Lung (tissue), 12 donors: ENCODE results near the gene EYS. TPM values are rescaled to one million over a fixed set of nuclear protein-coding genes. Genes with fewer than 3 reads are reported as not detected.

ENCODE experiments used
- ATAC-seq: fragments of 200-7000 bp; cut with Tn5 transposase; one replicate; pipeline ENCODE4 v1.9.1; 2020; ENCODE audit warnings: moderate number of reproducible peaks; ENCODE audit not compliant: insufficient read depth, low FRiP score
- DNase-seq, 3 donors: peaks; one replicate each; pipeline ENCODE4 v3.0.0-alpha.2; 2013 to 2017
- H3K27ac ChIP-seq, 2 donors: one replicate each; pipeline ENCODE4 v1.5.1; 2013; ENCODE audit warnings: mild to moderate bottlenecking in 2 of 2, moderate library complexity in 2 of 2, control low read depth in 1 of 2, inconsistent platforms in 1 of 2, low read depth in 1 of 2, low read length in 1 of 2
- H3K27me3 ChIP-seq, 3 donors: one replicate each; pipeline ENCODE4 v1.5.1; 2013; ENCODE audit warnings: low read length in 2 of 3; ENCODE audit not compliant: control insufficient read depth in 3 of 3, insufficient read depth in 3 of 3
- H3K36me3 ChIP-seq, 4 donors: one replicate each; pipeline ENCODE4 v1.5.1; 2013; ENCODE audit warnings: low read length in 4 of 4, mild to moderate bottlenecking in 1 of 4, moderate library complexity in 1 of 4; ENCODE audit not compliant: control insufficient read depth in 4 of 4, insufficient read depth in 4 of 4
- H3K4me1 ChIP-seq, 5 donors: one replicate each; pipeline ENCODE4 v1.5.1; 2013; ENCODE audit warnings: low read length in 5 of 5, mild to moderate bottlenecking in 2 of 5, moderate library complexity in 1 of 5; ENCODE audit not compliant: control insufficient read depth in 5 of 5, insufficient read depth in 5 of 5
- H3K4me3 ChIP-seq: one replicate; pipeline ENCODE4 v1.5.1; 2013; ENCODE audit warnings: mild to moderate bottlenecking, control low read depth, moderate library complexity
- H3K9ac ChIP-seq, 2 donors: one replicate each; pipeline ENCODE4 v1.5.1; 2013; ENCODE audit warnings: low read length in 2 of 2, control low read depth in 1 of 2; ENCODE audit not compliant: insufficient read depth in 1 of 2
- H3K9me3 ChIP-seq, 4 donors: one replicate each; pipeline ENCODE4 v1.5.1; 2013; ENCODE audit warnings: low read length in 3 of 4, mild to moderate bottlenecking in 1 of 4, moderate library complexity in 1 of 4; ENCODE audit not compliant: control insufficient read depth in 4 of 4, insufficient read depth in 3 of 4
- CTCF ChIP-seq: IDR thresholded peaks from 2 replicates; pipeline ENCODE4 v1.5.1; 2012; ENCODE audit warnings: mild to moderate bottlenecking; ENCODE audit errors: control extremely low read depth, extremely low read depth
- WGBS, 2 donors: extraction: QIAGEN DNeasy Blood & Tissue Kit; methylation state at CpG; one replicate each; pipeline ENCODE4 v1.1.7; 2013; 5-methylcytosine and 5-hydroxymethylcytosine counted together
- polyA plus RNA-seq, 2 donors: library from polyadenylated mRNA; stranded (reverse); fragments of 200-250 nt; gene quantifications; one replicate each; pipeline ENCODE4 v1.2.1, GENCODE V29; 2013
- total RNA-seq, 2 donors: library from RNA; depleted of rRNA in 1 of 2; stranded (reverse); fragments of >200 nt in 1 of 2; gene quantifications; one replicate each; pipeline ENCODE4 v1.2.1, GENCODE V29; 2014 to 2021
- donor health status: control.
- donor health status: control.
- donor health status: Bipolar disorder and iron deficiency.
- donor health status: healthy.
- donor health status: DM: yes; HTN: yes; CAD: no.

Gene EYS
- total and polyA plus RNA-seq, 4 donors: 0.06 to 0.34 (median 0.12) TPM

DNA sequence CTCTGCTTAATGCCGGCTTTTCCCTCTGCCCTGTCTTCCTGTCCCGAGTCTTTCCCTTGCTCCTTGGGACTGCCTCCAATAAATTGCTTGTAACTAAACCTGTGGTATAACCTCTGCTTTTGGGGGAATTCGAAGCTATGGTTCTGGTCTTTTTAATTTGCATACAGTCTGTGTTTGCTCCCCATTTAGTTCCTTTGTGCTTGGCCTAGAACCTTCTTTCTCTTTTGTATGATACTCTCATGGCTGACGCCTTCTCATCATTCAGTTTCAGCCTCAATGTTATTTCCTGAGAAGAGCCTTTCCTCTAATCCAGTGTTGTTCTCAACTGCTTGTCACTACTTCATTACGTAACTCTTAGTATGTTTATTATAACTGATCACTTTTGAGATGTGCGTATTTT lies 1823.4 kb downstream of the EYS start:
- no peak overlapping the region for H3K27ac ChIP-seq
- H3K4me3 ChIP-seq: no peak overlapping the region
- H3K4me1 ChIP-seq: peaks cover 0 to 24% (median 0%) of the 10 kb centered on the region in 5 donors
- H3K9ac ChIP-seq: no peak overlapping the region
- no peak for TF ChIP-seq CTCF
- no peak for ATAC-seq
- peaks cover 0 to 8% (median 2%) of the 10 kb centered on the region in 4 donors for H3K9me3 ChIP-seq
- 89% methylated on average over 6 of the region's 6 CpGs for whole genome bisulfite sequencing, 2 donors
- no peaks in the 10 kb centered on the region for H3K36me3 ChIP-seq
- no peaks in the 10 kb centered on the region for H3K27me3 ChIP-seq
- DNase-seq: no peak

DNA sequence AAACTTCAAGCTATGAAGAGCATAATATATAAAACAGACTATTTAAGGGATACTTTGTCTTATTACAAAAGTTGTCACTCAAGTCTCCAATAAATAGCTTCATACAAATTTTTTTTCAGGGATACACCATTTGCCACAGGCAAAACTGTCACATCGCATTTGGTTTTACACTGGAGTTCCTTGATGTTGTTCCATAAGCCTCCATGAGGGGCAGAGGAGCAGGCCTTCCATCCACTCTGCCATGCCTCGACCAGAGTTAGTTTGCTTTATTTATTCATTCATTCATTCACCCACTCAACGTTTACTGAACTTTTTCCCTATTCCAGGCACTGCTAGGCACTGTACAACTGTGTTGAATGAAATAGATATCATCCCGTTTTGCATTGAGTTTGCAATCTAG lies 1824.8 kb downstream of the EYS start:
- 66 to 72% methylated on average over 4 of the region's 4 CpGs for WGBS, 2 donors
- H3K27me3 ChIP-seq: no peaks in the 10 kb centered on the region
- H3K36me3 ChIP-seq: no peaks in the 10 kb centered on the region
- ATAC-seq (no peak), DNase-seq (no peak)
- no peak overlapping the region for H3K27ac ChIP-seq
- H3K4me1 ChIP-seq: peaks cover 0 to 20% (median 0%) of the 10 kb centered on the region in 5 donors
- H3K4me3 ChIP-seq: no peak overlapping the region
- peaks cover 0 to 6% (median 3%) of the 10 kb centered on the region in 4 donors for H3K9me3 ChIP-seq
- no peak for TF ChIP-seq CTCF
- H3K9ac ChIP-seq: no peak overlapping the region

GRCh38 chr6:63881791-63882190 lies 1825.2 kb downstream of the EYS start:
- H3K27me3 ChIP-seq: no peaks in the 10 kb centered on the region
- H3K27ac ChIP-seq: no peak overlapping the region
- peaks cover 0 to 16% (median 0%) of the 10 kb centered on the region in 5 donors for H3K4me1 ChIP-seq
- H3K9me3 ChIP-seq: peaks cover 0 to 6% (median 3%) of the 10 kb centered on the region in 4 donors
- DNase-seq (no peak), ATAC-seq (no peak)
- H3K4me3 ChIP-seq: no peak overlapping the region
- 66 to 90% methylated on average over 1 of the region's 1 CpG for WGBS, 2 donors
- H3K36me3 ChIP-seq: no peaks in the 10 kb centered on the region
- no peak for TF ChIP-seq CTCF
- no peak overlapping the region for H3K9ac ChIP-seq

DNA sequence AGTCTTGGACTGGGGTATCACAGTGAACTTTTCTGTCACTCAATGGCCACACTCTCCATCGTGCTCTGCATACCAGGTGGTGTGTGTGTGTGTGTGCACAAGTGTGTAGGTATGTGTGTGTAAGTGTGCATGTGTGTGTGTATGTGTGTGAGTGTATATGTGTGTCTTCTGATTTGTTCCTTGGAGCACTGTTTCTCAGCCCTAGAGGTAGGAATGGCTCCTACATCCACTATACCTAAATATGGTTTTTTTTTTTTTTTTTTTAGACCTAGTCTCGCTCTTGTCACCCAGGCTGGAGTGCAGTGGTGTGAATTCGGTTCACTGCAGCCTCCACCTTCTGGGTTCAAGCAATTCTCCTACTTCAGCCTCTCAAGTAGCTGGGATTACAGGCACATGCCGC lies 1834.8 kb downstream of the EYS start:
- H3K4me1 ChIP-seq: no peaks in the 10 kb centered on the region
- H3K9ac ChIP-seq: no peak overlapping the region
- no peaks in the 10 kb centered on the region for H3K36me3 ChIP-seq
- no peaks in the 10 kb centered on the region for H3K27me3 ChIP-seq
- no peak for TF ChIP-seq CTCF
- no peak for ATAC-seq
- WGBS, 2 donors: 91 to 92% methylated on average over 4 of the region's 4 CpGs
- DNase-seq: no peak
- H3K4me3 ChIP-seq: no peak overlapping the region
- peaks cover 0 to 2% (median 0%) of the 10 kb centered on the region in 4 donors for H3K9me3 ChIP-seq
- H3K27ac ChIP-seq: no peak overlapping the region
